ENCODE results near the gene HECW1.

GRCh38 chr7:43364391-43364790 is 251.9 kb downstream of the HECW1 start:
- TF ChIP-seq, protein P1, sequence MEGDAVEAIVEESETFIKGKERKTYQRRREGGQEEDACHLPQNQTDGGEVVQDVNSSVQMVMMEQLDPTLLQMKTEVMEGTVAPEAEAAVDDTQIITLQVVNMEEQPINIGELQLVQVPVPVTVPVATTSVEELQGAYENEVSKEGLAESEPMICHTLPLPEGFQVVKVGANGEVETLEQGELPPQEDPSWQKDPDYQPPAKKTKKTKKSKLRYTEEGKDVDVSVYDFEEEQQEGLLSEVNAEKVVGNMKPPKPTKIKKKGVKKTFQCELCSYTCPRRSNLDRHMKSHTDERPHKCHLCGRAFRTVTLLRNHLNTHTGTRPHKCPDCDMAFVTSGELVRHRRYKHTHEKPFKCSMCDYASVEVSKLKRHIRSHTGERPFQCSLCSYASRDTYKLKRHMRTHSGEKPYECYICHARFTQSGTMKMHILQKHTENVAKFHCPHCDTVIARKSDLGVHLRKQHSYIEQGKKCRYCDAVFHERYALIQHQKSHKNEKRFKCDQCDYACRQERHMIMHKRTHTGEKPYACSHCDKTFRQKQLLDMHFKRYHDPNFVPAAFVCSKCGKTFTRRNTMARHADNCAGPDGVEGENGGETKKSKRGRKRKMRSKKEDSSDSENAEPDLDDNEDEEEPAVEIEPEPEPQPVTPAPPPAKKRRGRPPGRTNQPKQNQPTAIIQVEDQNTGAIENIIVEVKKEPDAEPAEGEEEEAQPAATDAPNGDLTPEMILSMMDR (optimal IDR thresholded peaks at IDR 0.05 in 1 of 3, IDR thresholded peaks at IDR 0.05 in 1 of 3, conservative IDR thresholded peaks at IDR 0.05 in 1 of 3; ENCODE audit: extremely low read depth in 1 of 3, insufficient read depth in 2 of 3, low read length in 3 of 3) = no peak
- TF ChIP-seq EZH2 (IDR thresholded peaks at IDR 0.05; ENCODE audit: low read length) = no peak

Data from keratinocyte (primary cell).